Astrocyte of the cerebellum (primary cell): Measurements from ENCODE around the gene HEXD.

Source experiments
- DNase-seq: peaks from one replicate; pipeline ENCODE4 v3.0.0-alpha.2; 2011; ENCODE audit warnings: low read depth
- H3K4me3 ChIP-seq: 2 replicates; pipeline ENCODE4 v1.5.1; 2011; ENCODE audit warnings: mild to moderate bottlenecking, low read depth, low read length, moderate library complexity
- CTCF ChIP-seq: IDR thresholded peaks from 2 replicates; pipeline ENCODE4 v1.5.1; 2012; ENCODE audit warnings: low read length, low read depth, moderate library complexity, mild to moderate bottlenecking; ENCODE audit errors: missing control alignments
- in situ Hi-C: cut with HindIII; loops from 2 replicates; pipeline ENCODE4 v1.10.0; 2017; ENCODE audit warnings: low sequenced_read_pairs

The HEXD gene

GRCh38 chr17:82445542-82445941, 27.4 kb downstream of the HEXD start:
- in situ Hi-C loops, result no loop called here
- no peak for DNase-seq
- no peak for TF ChIP-seq CTCF
- no peak overlapping the region for H3K4me3 ChIP-seq

- no peak for TF ChIP-seq CTCF
- in situ Hi-C loops, result no loop called here
- H3K4me3 ChIP-seq, result no peak overlapping the region
- DNase-seq, result no peak
Measured at GRCh38 chr17:82446124-82446523, 28.0 kb downstream of the HEXD start.

- in situ Hi-C loops, result no loop called here
- no peak for TF ChIP-seq CTCF
- no peak for DNase-seq
- no peak overlapping the region for H3K4me3 ChIP-seq
Measured at GRCh38 chr17:82446649-82447048, 28.5 kb downstream of the HEXD start.

GRCh38 chr17:82447876-82448275, 29.7 kb downstream of the HEXD start:
- H3K4me3 ChIP-seq, result no peak overlapping the region
- DNase-seq, result no peak
- TF ChIP-seq CTCF, result no peak
- in situ Hi-C loops, result no loop called here

- peak overlapping the region; percentile 86 for H3K4me3 ChIP-seq
- no peak for DNase-seq
- in situ Hi-C loops, result no loop called here
- no peak for TF ChIP-seq CTCF
Measured at GRCh38 chr17:82449131-82449882, 31.2 kb downstream of the HEXD start.

- in situ Hi-C loops, result no loop called here
- DNase-seq, result no peak
- TF ChIP-seq CTCF, result no peak
- peak overlapping the region; percentile 86 for H3K4me3 ChIP-seq
Measured at GRCh38 chr17:82449883-82450356, 31.8 kb downstream of the HEXD start.
